HepG2 (cell line): ENCODE data around the gene EEF1AKMT1. TPM values are rescaled to one million over a fixed set of nuclear protein-coding genes. Genes with fewer than 3 reads are reported as not detected.

Source experiments
- ATAC-seq: fragments of 200-7000 bp; cut with Tn5 transposase; 3 replicates; pipeline ENCODE4 v1.9.1; 2020; ENCODE audit warnings: mild to moderate bottlenecking, moderate library complexity
- BruUV-seq: library from RNA; stranded (reverse); fragments of 400-500 nt; replicated peaks from 2 replicates; lab custom pipeline; 2021; lab: Mats Ljungman, UMichigan
- CTCF ChIA-PET: fragments of 300-600 bp; formaldehyde crosslinking; extraction: SDS; loops from one replicate; lab custom pipeline; 2021; ENCODE audit warnings: low total read pairs, inconsistent platforms, low intra/inter-chr PET ratio; lab: Yijun Ruan, JAX
- POLR2A ChIA-PET: fragments of 350-600 bp; sonication (Branson Sonifier 250); formaldehyde crosslinking; loops from one replicate; lab custom pipeline; 2020; ENCODE audit warnings: antibody characterized with exemption, inconsistent platforms; lab: Yijun Ruan, JAX
- DNase-seq: peaks from one replicate; pipeline ENCODE4 v3.0.0-alpha.2; 2015; ENCODE audit warnings: low spot score
- FAIRE-seq: peaks from 3 replicates; lab custom pipeline; 2011; peaks lifted over from hg19 to GRCh38; lab: Jason Lieb, UNC
- H2AFZ ChIP-seq: one replicate; pipeline ENCODE4 v1.6.1; 2011; ENCODE audit warnings: low read length, inconsistent platforms
- H3K27ac ChIP-seq: fragments of 300-600 bp; 3 replicates; pipeline ENCODE4 v1.8.0; 2011; ENCODE audit warnings: mixed run types, mild to moderate bottlenecking, mixed read lengths, low read length, inconsistent platforms; ENCODE audit not compliant: insufficient read depth; ENCODE audit errors: extremely low read length
- H3K27me3 ChIP-seq, 2 experiments: fragments of 200-600 bp in 1 of 2; 2 replicates in 1 of 2; 3 replicates in 1 of 2; pipeline versions ENCODE4 v1.6.0 to v1.8.0; 2011; ENCODE audit warnings: low read length in 2 of 2, mild to moderate bottlenecking in 2 of 2, moderate library complexity in 2 of 2, inconsistent platforms in 1 of 2; ENCODE audit not compliant: insufficient read depth in 2 of 2, control insufficient read depth in 1 of 2
- H3K36me3 ChIP-seq, 2 experiments: fragments of 200-600 bp in 1 of 2; replicated peaks in 1 of 2; 2 replicates in 1 of 2; 3 replicates in 1 of 2; pipeline versions ENCODE4 v1.5.1 to v1.8.0; 2011; ENCODE audit warnings: low read length in 2 of 2, inconsistent platforms in 1 of 2; ENCODE audit not compliant: insufficient read depth in 2 of 2, control insufficient read depth in 1 of 2
- H3K4me1 ChIP-seq: 2 replicates; pipeline ENCODE4 v1.5.1; 2012; ENCODE audit warnings: low read length, inconsistent platforms; ENCODE audit not compliant: insufficient read depth
- H3K4me2 ChIP-seq: 2 replicates; pipeline ENCODE4 v1.6.0; 2011; ENCODE audit warnings: low read depth, low read length, inconsistent platforms
- H3K4me3 ChIP-seq, 3 experiments: fragments of 200-600 bp in 1 of 3; sonication (generic), shearing (Covaris generic) in 1 of 3; replicated peaks in 1 of 3; 2 replicates each; pipeline ENCODE4 v1.5.1; 2011 to 2016; ENCODE audit warnings: low read length in 3 of 3, inconsistent platforms in 2 of 3, low read depth in 2 of 3, mild to moderate bottlenecking in 2 of 3, control low read depth in 1 of 3, mixed read lengths in 1 of 3; ENCODE audit not compliant: insufficient read depth in 1 of 3
- H3K79me2 ChIP-seq: one replicate; pipeline ENCODE4 v1.6.1; 2011; ENCODE audit warnings: low read length, inconsistent platforms; ENCODE audit not compliant: insufficient read depth
- H3K9ac ChIP-seq: 2 replicates; pipeline ENCODE4 v1.6.0; 2011; ENCODE audit warnings: mild to moderate bottlenecking, low read depth, low read length, inconsistent platforms; ENCODE audit not compliant: insufficient read depth
- H3K9me3 ChIP-seq: 2 replicates; pipeline ENCODE4 v1.5.1; 2012; ENCODE audit warnings: mild to moderate bottlenecking, low read length
- H4K20me1 ChIP-seq: 2 replicates; pipeline ENCODE4 v1.6.0; 2011; ENCODE audit warnings: inconsistent platforms, mild to moderate bottlenecking, low read length, moderate library complexity; ENCODE audit not compliant: insufficient read depth
- CTCF ChIP-seq: sonication (generic); formaldehyde crosslinking; IDR thresholded peaks from 2 replicates; pipeline ENCODE4 v1.5.0; 2020; ENCODE audit warnings: mild to moderate bottlenecking, missing genetic modification reagents, moderate library complexity
- GZF1 ChIP-seq: sonication (generic); formaldehyde crosslinking; IDR thresholded peaks from 2 replicates; pipeline ENCODE4 v1.5.1; 2020; ENCODE audit warnings: mild to moderate bottlenecking, missing genetic modification reagents
- MLX ChIP-seq: IDR thresholded peaks from 2 replicates; pipeline ENCODE4 v1.6.1; 2016
- MYNN ChIP-seq: sonication (generic); formaldehyde crosslinking; IDR thresholded peaks from 2 replicates; pipeline ENCODE4 v1.4.0; 2020; ENCODE audit warnings: mild to moderate bottlenecking, low read depth, missing genetic modification reagents
- NFIC ChIP-seq: IDR thresholded peaks from 2 replicates; pipeline ENCODE4 v1.6.1; 2012; ENCODE audit warnings: mild to moderate bottlenecking, low read length, inconsistent platforms
- NFKB2 ChIP-seq: sonication (generic); formaldehyde crosslinking; IDR thresholded peaks from 2 replicates; pipeline ENCODE4 v1.4.0; 2020; ENCODE audit warnings: missing genetic modification reagents, borderline replicate concordance
- PCBP1 ChIP-seq: fragments of 200-400 bp; formaldehyde crosslinking; IDR thresholded peaks from 2 replicates; pipeline ENCODE4 v1.6.1; 2017; ENCODE audit warnings: mild to moderate bottlenecking, low read depth, low read length, borderline replicate concordance
- PLSCR1 ChIP-seq: sonication (generic); formaldehyde crosslinking; IDR thresholded peaks from 2 replicates; pipeline ENCODE4 v1.5.0; 2020; ENCODE audit warnings: missing genetic modification reagents, mild to moderate bottlenecking, borderline replicate concordance
- RFX3 ChIP-seq: IDR thresholded peaks from 2 replicates; pipeline ENCODE4 v1.6.1; 2016; ENCODE audit warnings: missing biosample characterization, missing genetic modification reagents
- SCMH1 ChIP-seq: sonication (generic); formaldehyde crosslinking; IDR thresholded peaks from 2 replicates; pipeline ENCODE4 v1.9.0; 2021; ENCODE audit warnings: missing genetic modification reagents, mild to moderate bottlenecking, borderline replicate concordance
- SMC3 ChIP-seq: IDR thresholded peaks from 2 replicates; pipeline ENCODE4 v1.6.1; 2011; ENCODE audit warnings: low read length, improper control_type of control experiment
- THRA ChIP-seq: sonication (generic); formaldehyde crosslinking; IDR thresholded peaks from 2 replicates; pipeline ENCODE4 v1.4.0; 2020; ENCODE audit warnings: missing genetic modification reagents, borderline replicate concordance
- ZBTB43 ChIP-seq: sonication (generic); formaldehyde crosslinking; conservative IDR thresholded peaks from 2 replicates; pipeline ENCODE4 v1.4.0; 2020; ENCODE audit warnings: missing genetic modification reagents
- ZNF20 ChIP-seq: sonication (generic); formaldehyde crosslinking; IDR thresholded peaks from 2 replicates; pipeline ENCODE4 v1.4.0; 2020; ENCODE audit warnings: mild to moderate bottlenecking, moderate library complexity, missing genetic modification reagents
- ZNF24 ChIP-seq: fragments of 450-650 bp; IDR thresholded peaks from 2 replicates; pipeline ENCODE4 v1.6.1; 2017; ENCODE audit warnings: antibody characterized with exemption, mild to moderate bottlenecking
- ZNF263 ChIP-seq: sonication (generic); formaldehyde crosslinking; IDR thresholded peaks from 2 replicates; pipeline ENCODE4 v1.4.0; 2020; ENCODE audit warnings: missing genetic modification reagents
- ZNF337 ChIP-seq: sonication (generic); formaldehyde crosslinking; IDR thresholded peaks from 2 replicates; pipeline ENCODE4 v1.5.1; 2020; ENCODE audit warnings: missing genetic modification reagents, low read depth, mild to moderate bottlenecking, borderline replicate concordance
- ZNF879 ChIP-seq: sonication (generic); formaldehyde crosslinking; IDR thresholded peaks from 2 replicates; pipeline ENCODE4 v1.8.1; 2023; ENCODE audit warnings: missing genetic modification reagents
- ZSCAN30 ChIP-seq: sonication (generic); formaldehyde crosslinking; IDR thresholded peaks from 2 replicates; pipeline ENCODE4 v1.5.0; 2020; ENCODE audit warnings: mild to moderate bottlenecking, missing genetic modification reagents
- WGBS: methylation state at CpG from one replicate; pipeline ENCODE4 v1.1.6; 2017; ENCODE audit warnings: low lambda C conversion rate; 5-methylcytosine and 5-hydroxymethylcytosine counted together
- in situ Hi-C: cut with HindIII; loops from 2 replicates; pipeline ENCODE4 v1.10.0; 2017; ENCODE audit warnings: low pct_unique_long_range_greater_than_20kb; ENCODE audit not compliant: extremely low pct_ligation_motif_present
- intact Hi-C: fragments of 100-400 bp; cut with micrococcal nuclease; formaldehyde crosslinking; loops from one replicate; pipeline ENCODE4 v1.10.0; 2022; ENCODE audit not compliant: unreplicated experiment
- polyA plus RNA-seq, 8 experiments: library from polyadenylated mRNA; depleted of rRNA in 3 of 8; stranded (reverse) in 7 of 8; unstranded in 1 of 8; fragments of >200 nt; fragmentation: Illumina TruSeq in 4 of 8; extraction: Trizol in 4 of 8; gene quantifications; 2 replicates each; pipeline versions ENCODE4 v1.2.1 to v1.2.3, GENCODE V29; 2011 to 2016; ENCODE audit warnings: low read depth in 4 of 8, missing spikeins in 1 of 8, mixed read lengths in 1 of 8; ENCODE audit not compliant: insufficient read depth in 1 of 8
- total RNA-seq, 5 experiments: library from RNA; depleted of rRNA; stranded (reverse); fragments of >200 nt; fragmentation: Illumina TruSeq; extraction: Trizol; gene quantifications; 2 replicates each; pipeline ENCODE4 v1.2.3, GENCODE V29; 2016; ENCODE audit warnings: low read depth in 1 of 5

The EEF1AKMT1 gene
- total and polyA plus RNA-seq, 2 of the 13 experiments (the other 11 are each of a cell fraction or from before 2014, with no cell fraction given), result 6.0 to 16.1 TPM

- no peak overlapping the region for H3K9ac ChIP-seq
- peak overlapping the region in 2 of 3 experiments; percentile 61 to 63; a peak in 3 of 6 replicates for H3K4me3 ChIP-seq
- H3K4me2 ChIP-seq, result peak overlapping the region; percentile 91
- BruUV-seq, result no TSS peak
- in situ Hi-C loops (no loop called here), intact Hi-C loops (loop anchor here (1.0 to 2.0 kb wide), 3 partner anchors 117 to 216 kb away; no protein-coding TSS in a partner anchor)
- no peak for DNase-seq
- no peaks in the 10 kb centered on the region; a peak in 1 of 5 replicates for H3K27me3 ChIP-seq
- ChIA-PET POLR2A (no interaction called here), CTCF (interaction anchor here (1.0 to 2.7 kb wide), 3 partner anchors 117 to 219 kb away, joined by 5 to 21 read pairs (median 7); no protein-coding TSS in a partner anchor)
- FAIRE-seq, result peak; percentile 58
- no peaks in the 10 kb centered on the region for H3K9me3 ChIP-seq
- no peaks in the 10 kb centered on the region for H3K79me2 ChIP-seq
- no peak overlapping the region for H3K27ac ChIP-seq
- no peaks in the 10 kb centered on the region for H4K20me1 ChIP-seq
- no peak overlapping the region for H2AFZ ChIP-seq
- H3K36me3 ChIP-seq, result no peaks in the 10 kb centered on the region
- H3K4me1 ChIP-seq, result peaks cover 42% of the 10 kb centered on the region
- 50% methylated on average over 12 of the region's 13 CpGs for WGBS
- peak; percentile 81 for ATAC-seq
- TF ChIP-seq THRA (CRISPR knock-in tag), result no peak
- TF ChIP-seq NFIC, result no peak
- TF ChIP-seq PCBP1, result no peak
- no peak for TF ChIP-seq NFKB2 (CRISPR knock-in tag)
- no peak for TF ChIP-seq GZF1 (CRISPR knock-in tag)
- TF ChIP-seq ZBTB43 (CRISPR knock-in tag), result no peak
- no peak for TF ChIP-seq ZSCAN30
- TF ChIP-seq CTCF (CRISPR knock-in tag), result peak; percentile 45
- no peak for TF ChIP-seq ZNF20 (CRISPR knock-in tag)
- no peak for TF ChIP-seq ZNF24
- no peak for TF ChIP-seq ZNF337 (CRISPR knock-in tag)
- no peak for TF ChIP-seq PLSCR1 (CRISPR knock-in tag)
- TF ChIP-seq SCMH1, result no peak
- peak; percentile 52; the same call in 1 of the 2 replicates for TF ChIP-seq RFX3
- no peak for TF ChIP-seq ZNF879 (CRISPR knock-in tag)
- no peak for TF ChIP-seq MYNN
- TF ChIP-seq SMC3, result peak; percentile 28; the same call in 1 of the 2 replicates
- TF ChIP-seq MLX (CRISPR knock-in tag), result no peak
- TF ChIP-seq ZNF263, result no peak
Measured at GRCh38 chr13:20711301-20712044, 62.3 kb downstream of the EEF1AKMT1 start.
